H1 (cell line): ENCODE measurements around the gene CLPTM1L. TPM values are rescaled to one million over a fixed set of nuclear protein-coding genes. Genes with fewer than 3 reads are reported as not detected.

Experiments used
- CHD1 ChIP-seq: IDR thresholded peaks from 2 replicates; pipeline ENCODE4 v1.6.1; 2012; ENCODE audit warnings: low read depth, low read length, improper control_type of control experiment
- FOSL1 ChIP-seq: IDR thresholded peaks from 2 replicates; pipeline ENCODE4 v1.6.1; 2011; ENCODE audit warnings: mild to moderate bottlenecking, low read depth, low read length, moderate library complexity; ENCODE audit not compliant: insufficient read depth
- GABPA ChIP-seq: IDR thresholded peaks from 2 replicates; pipeline ENCODE4 v1.6.1; 2011; ENCODE audit warnings: mild to moderate bottlenecking, low read length, moderate library complexity, borderline replicate concordance; ENCODE audit not compliant: insufficient read depth
- GTF2F1 ChIP-seq: IDR thresholded peaks from 2 replicates; pipeline ENCODE4 v1.6.1; 2012; ENCODE audit warnings: low read depth, low read length, improper control_type of control experiment, borderline replicate concordance
- JUN ChIP-seq: IDR thresholded peaks from 2 replicates; pipeline ENCODE4 v1.6.1; 2011; ENCODE audit warnings: low read depth, mild to moderate bottlenecking, improper control_type of control experiment, low read length
- KDM1A ChIP-seq: fragments of 200-600, 300-600 bp; sonication (generic); IDR thresholded peaks from 2 replicates; pipeline ENCODE4 v1.7.1; 2016; ENCODE audit warnings: mild to moderate bottlenecking, low read length, borderline replicate concordance
- PHF8 ChIP-seq: fragments of 200-600 bp; sonication (generic); conservative IDR thresholded peaks from 2 replicates; pipeline ENCODE4 v1.7.1; 2012; ENCODE audit warnings: low read depth, mild to moderate bottlenecking, inconsistent platforms, low read length, moderate library complexity
- SUZ12 ChIP-seq: fragments of 200-600 bp; sonication (generic); IDR thresholded peaks from 2 replicates; pipeline ENCODE4 v1.6.1; 2012; ENCODE audit warnings: mild to moderate bottlenecking, inconsistent platforms, low read length, moderate library complexity, mixed read lengths
- TCF12 ChIP-seq: IDR thresholded peaks from 2 replicates; pipeline ENCODE4 v1.6.1; 2011; ENCODE audit warnings: low read depth, mild to moderate bottlenecking, low read length
- TEAD4 ChIP-seq: IDR thresholded peaks from 2 replicates; pipeline ENCODE4 v1.6.1; 2012; ENCODE audit warnings: low read depth, low read length, inconsistent platforms, mixed read lengths
- YY1 ChIP-seq: IDR thresholded peaks from 2 replicates; pipeline ENCODE4 v1.6.1; 2011; ENCODE audit warnings: low read depth, mild to moderate bottlenecking, low read length
- polyA plus RNA-seq, 7 experiments: library from polyadenylated mRNA; depleted of rRNA in 3 of 7; stranded (reverse) in 5 of 7; unstranded in 2 of 7; fragments of >200 nt in 5 of 7; fragments of 200-250 nt in 2 of 7; gene quantifications; 1 replicate in 5 of 7; 2 replicates in 1 of 7; 4 replicates in 1 of 7; pipeline versions ENCODE4 v1.2.1 to v1.2.3, GENCODE V29; 2011 to 2013; ENCODE audit warnings: missing spikeins in 2 of 7, mixed read lengths in 2 of 7
- total RNA-seq: library from RNA; stranded (reverse); fragmentation: NEBNext Ultra II Directional; extraction: Animal tissue kit (Norgen Biotek cat#: 25700); gene quantifications from 2 replicates; pipeline ENCODE4 v1.2.1, GENCODE V29; 2021

CLPTM1L gene
- total and polyA plus RNA-seq, 2 of the 8 experiments (the other 6 are each of a cell fraction or from before 2014, with no cell fraction given) = 102 to 119 TPM

GRCh38 chr5:1332461-1333001, 12.4 kb downstream of the CLPTM1L start (continued):
- TF ChIP-seq YY1 = no peak
- no peak for TF ChIP-seq SUZ12
- no peak for TF ChIP-seq FOSL1
- TF ChIP-seq GTF2F1 = no peak
- TF ChIP-seq JUN = no peak
- TF ChIP-seq PHF8 = no peak
- no peak for TF ChIP-seq GABPA
- no peak for TF ChIP-seq CHD1
- TF ChIP-seq TCF12 = no peak
- TF ChIP-seq KDM1A = no peak
- no peak for TF ChIP-seq TEAD4
